GM12801 (cell line): ENCODE measurements around the gene METRN.

Experiments used
- TF ChIP-seq, protein P1 (sequence below): IDR thresholded peaks from one replicate; pipeline ENCODE4 v1.5.1; 2011; ENCODE audit warnings: control low read depth; ENCODE audit not compliant: insufficient read length; ENCODE audit errors: extremely low read depth

The METRN gene

DNA sequence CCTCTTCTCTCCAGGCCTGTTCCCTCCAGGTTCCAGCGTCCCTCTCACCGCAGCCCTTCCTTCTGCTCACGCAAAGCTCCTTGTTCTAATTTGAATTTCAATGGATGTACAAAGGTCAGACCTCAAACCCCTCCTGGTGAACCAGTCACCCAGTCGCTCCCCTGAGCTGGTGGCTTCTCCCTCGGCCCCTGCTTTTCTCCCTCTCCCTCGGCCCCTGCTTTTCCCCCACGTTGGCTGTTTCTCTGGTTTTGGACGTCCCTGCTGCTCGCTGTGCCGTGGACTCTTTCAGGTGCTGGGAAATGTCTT is 37.0 kb downstream of the METRN start:
- TF ChIP-seq, protein P1, sequence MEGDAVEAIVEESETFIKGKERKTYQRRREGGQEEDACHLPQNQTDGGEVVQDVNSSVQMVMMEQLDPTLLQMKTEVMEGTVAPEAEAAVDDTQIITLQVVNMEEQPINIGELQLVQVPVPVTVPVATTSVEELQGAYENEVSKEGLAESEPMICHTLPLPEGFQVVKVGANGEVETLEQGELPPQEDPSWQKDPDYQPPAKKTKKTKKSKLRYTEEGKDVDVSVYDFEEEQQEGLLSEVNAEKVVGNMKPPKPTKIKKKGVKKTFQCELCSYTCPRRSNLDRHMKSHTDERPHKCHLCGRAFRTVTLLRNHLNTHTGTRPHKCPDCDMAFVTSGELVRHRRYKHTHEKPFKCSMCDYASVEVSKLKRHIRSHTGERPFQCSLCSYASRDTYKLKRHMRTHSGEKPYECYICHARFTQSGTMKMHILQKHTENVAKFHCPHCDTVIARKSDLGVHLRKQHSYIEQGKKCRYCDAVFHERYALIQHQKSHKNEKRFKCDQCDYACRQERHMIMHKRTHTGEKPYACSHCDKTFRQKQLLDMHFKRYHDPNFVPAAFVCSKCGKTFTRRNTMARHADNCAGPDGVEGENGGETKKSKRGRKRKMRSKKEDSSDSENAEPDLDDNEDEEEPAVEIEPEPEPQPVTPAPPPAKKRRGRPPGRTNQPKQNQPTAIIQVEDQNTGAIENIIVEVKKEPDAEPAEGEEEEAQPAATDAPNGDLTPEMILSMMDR: no peak

DNA sequence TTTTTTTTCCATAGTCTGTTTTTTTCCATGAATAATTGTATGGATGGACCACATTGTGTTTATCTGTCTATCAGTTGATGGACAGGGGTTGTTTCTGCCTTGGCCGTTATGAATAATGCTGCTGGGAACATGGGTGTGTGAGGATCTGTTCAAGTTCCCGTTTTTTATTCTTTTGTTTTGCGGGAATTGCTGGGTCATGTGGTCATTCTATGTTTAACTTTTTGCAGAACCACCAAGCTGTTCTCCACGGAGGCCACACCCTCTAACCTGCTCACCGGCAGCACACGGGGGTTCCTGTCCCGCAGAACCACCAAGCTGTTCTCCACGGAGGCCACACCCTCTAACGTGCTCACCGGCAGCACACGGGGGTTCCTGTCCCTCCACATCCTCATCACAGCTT is 39.7 kb downstream of the METRN start:
- TF ChIP-seq, protein P1: no peak

DNA sequence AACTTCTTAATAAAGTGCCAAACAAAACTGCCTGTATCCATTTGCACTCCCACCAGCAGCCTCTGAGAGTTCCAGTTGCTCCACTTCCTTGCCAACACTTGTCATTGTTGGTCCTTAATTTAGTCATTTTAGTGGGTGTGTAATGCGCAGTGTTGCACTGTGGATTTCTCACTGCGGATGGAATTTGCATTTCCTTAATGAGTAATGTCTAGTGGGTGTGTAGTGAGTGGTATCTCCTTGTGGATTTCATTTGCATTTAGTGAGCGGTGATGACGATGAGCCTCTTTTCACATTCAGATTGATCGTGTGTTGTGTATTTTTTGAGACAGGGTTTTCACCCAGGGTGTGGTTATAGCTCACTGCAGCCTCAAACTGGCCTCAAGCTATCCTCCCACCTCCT is 41.5 kb downstream of the METRN start:
- TF ChIP-seq, protein P1: no peak

DNA sequence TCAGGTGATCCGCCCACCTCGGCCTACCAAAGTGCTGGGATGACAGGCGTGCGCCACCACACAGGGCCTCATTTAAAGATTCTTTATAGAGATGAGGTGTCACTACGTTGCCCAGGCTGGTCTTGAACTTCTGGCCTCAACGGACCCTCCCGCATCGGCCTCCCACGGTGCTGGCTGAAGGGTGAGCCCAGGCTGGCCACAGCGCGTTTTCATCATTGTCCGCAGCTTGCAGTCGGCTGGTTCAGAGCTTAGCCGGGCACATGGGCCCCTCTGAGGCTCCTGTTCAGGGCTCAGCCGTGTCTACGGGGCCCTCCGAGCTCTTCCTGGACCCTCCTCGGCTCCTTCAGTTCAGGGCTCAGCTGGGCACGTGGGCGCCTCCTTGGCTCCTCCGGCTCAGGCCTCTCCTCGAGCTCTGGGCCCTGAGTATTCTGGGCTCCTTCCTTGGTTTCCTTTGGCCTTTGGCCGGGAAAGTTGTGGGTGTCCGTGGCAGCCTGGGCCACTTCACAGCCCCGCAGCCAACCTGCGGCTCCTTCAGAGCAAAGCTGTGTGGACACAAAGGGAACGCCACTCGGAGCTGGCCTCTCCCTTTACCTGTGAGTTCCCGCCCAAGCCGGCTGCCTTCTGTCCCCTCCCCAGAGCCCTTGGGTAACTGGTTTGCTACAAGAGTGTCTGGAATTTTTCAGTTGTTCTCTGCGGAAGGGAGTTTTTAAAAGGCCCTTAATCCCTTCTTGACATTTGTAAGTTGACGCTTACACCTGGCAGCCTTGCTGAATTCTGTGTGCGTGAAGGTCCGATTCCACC is 44.4 kb downstream of the METRN start:
- TF ChIP-seq, protein P1: no peak

DNA sequence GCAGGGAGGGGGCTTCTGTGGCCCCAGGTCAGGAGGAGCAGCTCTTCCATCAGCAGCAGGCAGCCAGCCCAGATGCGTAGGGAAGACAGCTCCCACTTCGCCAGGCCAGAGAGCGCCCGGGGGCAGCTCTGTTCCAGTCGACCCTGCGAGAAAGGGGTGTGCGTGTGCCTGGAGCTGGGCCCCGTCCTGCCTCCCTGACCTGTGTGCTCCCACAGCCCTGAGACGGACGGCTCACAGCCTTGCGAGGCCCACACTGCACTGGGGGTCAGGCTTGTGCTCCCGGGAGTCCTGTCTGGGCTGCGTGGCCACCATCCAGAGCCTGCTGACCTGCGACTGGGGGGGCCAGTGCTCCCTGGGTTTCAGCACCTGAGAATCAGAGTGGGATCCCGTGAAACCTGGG is 45.1 kb downstream of the METRN start:
- TF ChIP-seq, protein P1: no peak

DNA sequence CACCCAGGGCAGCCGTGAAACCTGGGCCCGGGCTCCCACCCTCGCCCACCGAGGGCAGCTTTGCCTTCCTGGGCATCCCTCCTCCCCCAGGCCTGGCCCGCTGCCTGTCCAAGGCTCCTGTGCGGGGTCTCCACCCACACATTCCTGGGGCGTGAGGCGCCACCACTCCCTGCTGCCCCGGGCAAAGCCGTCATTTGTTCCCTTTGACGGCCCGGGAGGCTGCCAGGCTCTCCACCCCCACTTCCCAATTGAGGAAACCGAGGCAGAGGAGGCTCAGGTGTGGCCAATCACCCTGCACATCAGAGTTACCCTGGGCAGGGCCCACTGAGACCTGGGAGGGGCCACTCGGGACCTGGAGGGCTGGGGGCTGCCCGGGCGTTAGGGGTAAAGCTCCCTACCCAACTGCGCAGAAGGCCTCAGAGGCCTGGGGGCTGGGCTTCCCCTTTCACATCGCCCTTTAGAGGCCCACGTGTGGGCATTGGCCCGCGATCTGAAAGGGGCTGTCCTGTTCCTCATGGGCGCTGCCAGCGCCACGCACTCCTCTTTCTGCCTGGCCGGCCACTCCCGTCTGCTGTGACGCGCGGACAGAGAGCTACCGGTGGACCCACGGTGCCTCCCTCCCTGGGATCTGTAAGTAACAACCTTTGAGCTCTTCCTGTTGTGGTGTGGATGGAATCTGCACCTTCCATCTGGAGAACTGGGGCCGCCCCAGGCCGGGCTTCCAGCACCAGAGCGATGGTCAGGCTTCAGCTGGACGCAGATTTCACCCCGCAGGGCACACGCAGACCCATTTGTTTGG is 45.8 kb downstream of the METRN start, which contains the start of gene MSLN:
TSS of gene MSLN (plus strand) at position 190 of the 799 bp plus-strand sequence. CDS start 1,947 bp downstream, outside the sequence.
- TF ChIP-seq, protein P1: no peak

DNA sequence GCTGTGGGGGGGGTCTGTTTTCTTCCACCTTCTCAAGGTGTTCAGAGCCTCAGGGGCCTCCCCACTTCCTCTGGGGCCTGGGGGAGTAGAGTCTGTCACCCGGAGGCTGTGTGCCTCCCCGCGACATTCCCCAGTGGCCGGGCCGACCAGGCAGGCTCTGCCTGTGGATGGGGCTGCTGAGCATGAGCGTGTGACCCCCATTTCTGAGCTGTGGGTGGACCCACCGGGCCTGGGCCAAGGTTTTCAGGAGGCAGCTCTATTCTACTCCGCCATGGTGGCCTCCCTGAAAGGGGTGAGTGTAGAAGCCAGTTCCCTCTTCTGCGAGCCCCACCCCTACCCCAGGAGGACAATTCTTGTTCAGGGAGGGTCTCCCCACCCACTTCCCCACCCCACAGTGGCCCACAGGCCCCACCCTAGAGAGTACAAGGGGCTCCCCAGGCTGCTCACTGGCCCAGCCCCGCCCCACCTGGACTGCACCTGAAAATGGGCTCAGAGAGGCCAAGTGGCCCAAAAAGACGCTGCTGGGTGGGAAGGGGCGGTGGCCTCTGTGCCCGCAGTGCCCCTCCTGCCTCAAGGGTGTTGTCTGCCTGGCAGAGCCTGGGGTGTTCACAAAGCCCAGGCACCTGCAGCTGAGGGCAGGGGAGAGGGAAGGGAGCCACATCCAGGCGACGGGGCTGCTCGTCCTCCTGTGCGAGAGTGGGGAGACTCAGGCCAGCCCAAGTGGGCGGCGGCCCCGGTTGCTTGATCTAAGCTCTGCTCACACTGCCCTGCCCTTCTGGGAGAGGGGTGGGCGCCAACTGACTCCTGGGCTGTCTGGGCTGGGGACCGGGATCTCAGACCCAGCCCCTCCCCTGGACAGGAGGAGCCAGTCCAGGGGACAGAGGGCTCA is 47.0 kb downstream of the METRN start:
- TF ChIP-seq, protein P1: no peak
